ENCODE results near the gene AXL.

- TF ChIP-seq POLR2A (IDR thresholded peaks at IDR 0.05; ENCODE audit: low read depth, low read length) (no peak), POLR2AphosphoS5 (IDR thresholded peaks at IDR 0.05; ENCODE audit: low read depth, low read length) (no peak), TAF1 (IDR thresholded peaks at IDR 0.05; ENCODE audit: borderline replicate concordance, low read depth, low read length) (no peak)
Observed at GRCh38 chr19:41288673-41289530, 69.9 kb downstream of the AXL start.

Data from GM12892 (cell line).